ENCODE measurements around the gene PTPRD.

Gene PTPRD

GRCh38 chr9:8388132-8388531 lies 2224.7 kb downstream of the PTPRD start:
- no peak for DNase-seq

- DNase-seq, result no peak
Measured at GRCh38 chr9:8384091-8384490, 2228.7 kb downstream of the PTPRD start.

GRCh38 chr9:8382777-8383527 lies 2229.8 kb downstream of the PTPRD start:
- no peak for DNase-seq

GRCh38 chr9:8382266-8382665 lies 2230.5 kb downstream of the PTPRD start:
- DNase-seq, result no peak

- no peak for DNase-seq
Measured at GRCh38 chr9:8381601-8382000, 2231.2 kb downstream of the PTPRD start.

- DNase-seq, result no peak
Measured at GRCh38 chr9:8374471-8374870, 2238.3 kb downstream of the PTPRD start.

GRCh38 chr9:8371686-8372085 lies 2241.1 kb downstream of the PTPRD start:
- no peak for DNase-seq

- no peak for DNase-seq
Measured at GRCh38 chr9:8366161-8366926, 2246.5 kb downstream of the PTPRD start.

GRCh38 chr9:8365466-8366160 lies 2247.2 kb downstream of the PTPRD start:
- DNase-seq, result no peak

- DNase-seq, result no peak
Measured at GRCh38 chr9:8365029-8365428, 2247.8 kb downstream of the PTPRD start.

GRCh38 chr9:8364026-8364752 lies 2248.6 kb downstream of the PTPRD start:
- no peak for DNase-seq

- no peak for DNase-seq
Measured at GRCh38 chr9:8362250-8362649, 2250.6 kb downstream of the PTPRD start.

GRCh38 chr9:8361364-8361763 lies 2251.4 kb downstream of the PTPRD start:
- DNase-seq, result no peak

- DNase-seq, result no peak
Measured at GRCh38 chr9:8356406-8356805, 2256.4 kb downstream of the PTPRD start.

GRCh38 chr9:8351436-8351835 lies 2261.4 kb downstream of the PTPRD start:
- no peak for DNase-seq

- no peak for DNase-seq
Measured at GRCh38 chr9:8349901-8350300, 2262.9 kb downstream of the PTPRD start.

GRCh38 chr9:8349376-8349775 lies 2263.4 kb downstream of the PTPRD start:
- no peak for DNase-seq

GRCh38 chr9:8348756-8349155 lies 2264.0 kb downstream of the PTPRD start:
- DNase-seq, result no peak

- DNase-seq, result no peak
Measured at GRCh38 chr9:8346296-8346695, 2266.5 kb downstream of the PTPRD start.

GRCh38 chr9:8338767-8339510 lies 2273.9 kb downstream of the PTPRD start:
- DNase-seq, result no peak

- no peak for DNase-seq
Measured at GRCh38 chr9:8337834-8338766, 2274.7 kb downstream of the PTPRD start.
